Stimulated activated memory B cell treated with anti-CD40 and anti-IgM and Interleukin-4, amounts not matched to agents 10 μg/mL and 1 μg/mL and 100 μg/mL, for 72 hours (primary cell): ENCODE measurements around the gene ZBTB39.

Experiments used
- ATAC-seq: fragments of 150-1000 bp; cut with Tn5 transposase; 2 replicates; pipeline ENCODE4 v1.10.0; 2021
- H3K27ac Mint-ChIP-seq: one replicate; pipeline ENCODE4 v1.8.0; 2022; ENCODE audit warnings: mild to moderate bottlenecking, mixed read lengths
- H3K27me3 Mint-ChIP-seq: one replicate; pipeline ENCODE4 v1.8.0; 2022; ENCODE audit warnings: mixed read lengths
- H3K36me3 Mint-ChIP-seq: one replicate; pipeline ENCODE4 v1.8.0; 2022; ENCODE audit warnings: mixed read lengths
- H3K4me1 Mint-ChIP-seq: one replicate; pipeline ENCODE4 v1.8.0; 2022; ENCODE audit warnings: mixed read lengths
- H3K4me3 Mint-ChIP-seq: one replicate; pipeline ENCODE4 v1.8.0; 2022; ENCODE audit warnings: mild to moderate bottlenecking, moderate library complexity, mixed read lengths
- H3K9me3 Mint-ChIP-seq: one replicate; pipeline ENCODE4 v1.8.0; 2022; ENCODE audit warnings: mixed read lengths

ZBTB39 gene

DNA sequence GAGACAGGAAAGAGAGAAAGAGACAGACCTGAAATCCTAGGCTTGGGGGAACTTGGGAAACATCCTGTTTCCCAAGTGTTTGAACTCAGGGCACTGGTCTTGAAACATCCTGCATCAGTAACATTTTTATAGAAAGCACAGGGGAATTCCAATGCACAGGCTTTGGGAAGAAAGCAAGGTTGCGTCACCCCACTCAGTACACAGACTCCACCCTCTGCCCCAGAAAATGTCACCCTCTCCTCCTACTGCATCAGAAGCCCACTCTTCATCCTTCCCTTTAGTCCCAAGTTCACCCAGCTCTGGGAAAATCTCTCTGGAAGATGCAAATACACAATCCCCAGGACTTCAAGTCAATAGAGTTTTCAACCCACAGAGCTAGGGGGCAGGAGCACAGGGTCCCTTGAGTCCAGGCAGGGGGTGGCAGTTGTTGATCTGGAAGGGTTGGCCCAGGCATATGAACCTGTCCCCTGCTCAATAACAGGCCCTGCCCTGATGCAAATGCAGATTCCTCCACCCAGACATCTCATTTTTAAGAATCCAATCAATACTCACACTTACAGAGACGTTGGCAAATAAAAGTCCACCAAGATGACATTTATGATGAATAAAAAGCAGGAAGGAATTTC is 50.6 kb downstream of the ZBTB39 start:
- no peaks in the 10 kb centered on the region for H3K4me1 Mint-ChIP-seq
- H3K4me3 Mint-ChIP-seq = no peak overlapping the region
- peaks cover 41% of the 10 kb centered on the region for H3K36me3 Mint-ChIP-seq
- ATAC-seq = no peak
- H3K27ac Mint-ChIP-seq = no peak overlapping the region
- peaks cover 4% of the 10 kb centered on the region for H3K9me3 Mint-ChIP-seq
- H3K27me3 Mint-ChIP-seq = no peaks in the 10 kb centered on the region

GRCh38 chr12:56954958-56955355 is 51.4 kb downstream of the ZBTB39 start:
- no peak overlapping the region for H3K4me3 Mint-ChIP-seq
- peaks cover 4% of the 10 kb centered on the region for H3K9me3 Mint-ChIP-seq
- no peak overlapping the region for H3K27ac Mint-ChIP-seq
- H3K4me1 Mint-ChIP-seq = no peaks in the 10 kb centered on the region
- no peaks in the 10 kb centered on the region for H3K27me3 Mint-ChIP-seq
- H3K36me3 Mint-ChIP-seq = peaks cover 48% of the 10 kb centered on the region
- no peak for ATAC-seq

GRCh38 chr12:56954057-56954957 is 52.0 kb downstream of the ZBTB39 start:
- peaks cover 44% of the 10 kb centered on the region for H3K36me3 Mint-ChIP-seq
- H3K27ac Mint-ChIP-seq = no peak overlapping the region
- no peak overlapping the region for H3K4me3 Mint-ChIP-seq
- ATAC-seq = no peak
- H3K4me1 Mint-ChIP-seq = no peaks in the 10 kb centered on the region
- H3K9me3 Mint-ChIP-seq = peaks cover 4% of the 10 kb centered on the region
- no peaks in the 10 kb centered on the region for H3K27me3 Mint-ChIP-seq

- peaks cover 50% of the 10 kb centered on the region for H3K36me3 Mint-ChIP-seq
- H3K4me1 Mint-ChIP-seq = no peaks in the 10 kb centered on the region
- H3K4me3 Mint-ChIP-seq = no peak overlapping the region
- H3K9me3 Mint-ChIP-seq = peaks cover 4% of the 10 kb centered on the region
- no peak for ATAC-seq
- no peak overlapping the region for H3K27ac Mint-ChIP-seq
- no peaks in the 10 kb centered on the region for H3K27me3 Mint-ChIP-seq
Measured at GRCh38 chr12:56953314-56953713, 53.0 kb downstream of the ZBTB39 start.

GRCh38 chr12:56951582-56952339 is 54.6 kb downstream of the ZBTB39 start:
- no peaks in the 10 kb centered on the region for H3K4me1 Mint-ChIP-seq
- H3K27me3 Mint-ChIP-seq = no peaks in the 10 kb centered on the region
- ATAC-seq = no peak
- no peak overlapping the region for H3K27ac Mint-ChIP-seq
- H3K9me3 Mint-ChIP-seq = peaks cover 5% of the 10 kb centered on the region
- peaks cover 39% of the 10 kb centered on the region for H3K36me3 Mint-ChIP-seq
- H3K4me3 Mint-ChIP-seq = no peak overlapping the region

- no peak overlapping the region for H3K4me3 Mint-ChIP-seq
- no peak for ATAC-seq
- H3K27ac Mint-ChIP-seq = no peak overlapping the region
- H3K9me3 Mint-ChIP-seq = peaks cover 13% of the 10 kb centered on the region
- peaks cover 8% of the 10 kb centered on the region for H3K27me3 Mint-ChIP-seq
- H3K36me3 Mint-ChIP-seq = peaks cover 44% of the 10 kb centered on the region
- H3K4me1 Mint-ChIP-seq = no peaks in the 10 kb centered on the region
Measured at GRCh38 chr12:56948881-56949280, 57.5 kb downstream of the ZBTB39 start.
